B cell (primary cell): ENCODE results near the gene GCN1. TPM values are rescaled to one million over a fixed set of nuclear protein-coding genes. Genes with fewer than 3 reads are reported as not detected.

Source experiments
- ATAC-seq: fragments of 200-7000 bp; cut with Tn5 transposase; one replicate; pipeline ENCODE4 v1.10.0; 2021; ENCODE audit warnings: low read depth, mild to moderate bottlenecking, moderate number of reproducible peaks, moderate library complexity
- CTCF ChIA-PET: fragments of 350-600 bp; sonication (Branson Sonifier 250); formaldehyde crosslinking; loops from one replicate; lab custom pipeline; 2021; ENCODE audit warnings: antibody characterized with exemption, inconsistent platforms; lab: Charles Lee
- POLR2A ChIA-PET: fragments of 350-600 bp; sonication (Branson Sonifier 250); formaldehyde crosslinking; loops from one replicate; lab custom pipeline; 2021; ENCODE audit warnings: antibody characterized with exemption; lab: Charles Lee
- DNase-seq: peaks from one replicate; pipeline ENCODE4 v3.0.0; 2013
- H2AFZ ChIP-seq: 2 replicates; pipeline ENCODE4 v1.6.1; 2012; ENCODE audit warnings: mild to moderate bottlenecking, low read depth, low read length; ENCODE audit not compliant: insufficient read depth, poor library complexity, severe bottlenecking
- H3K27ac ChIP-seq, 2 donors: 1 replicate in 1 of 2; 2 replicates in 1 of 2; pipeline ENCODE4 v1.5.1; 2012 to 2013; ENCODE audit warnings: low read length in 2 of 2, mild to moderate bottlenecking in 2 of 2, moderate library complexity in 1 of 2
- H3K27me3 ChIP-seq, 4 experiments: fragments of 200-600 bp in 1 of 4; sonication (generic) in 1 of 4; replicated peaks in 1 of 4; 1 replicate in 2 of 4; 2 replicates in 2 of 4; pipeline versions ENCODE4 v1.6.1 to v1.7.0; 2013 to 2016; ENCODE audit warnings: low read length in 3 of 4, mild to moderate bottlenecking in 2 of 4, mixed read lengths in 1 of 4, moderate library complexity in 1 of 4; ENCODE audit not compliant: insufficient read depth in 4 of 4, control insufficient read depth in 3 of 4; ENCODE audit errors: control extremely low read depth in 1 of 4
- H3K36me3 ChIP-seq, 2 experiments: replicated peaks in 1 of 2; 1 replicate in 1 of 2; 2 replicates in 1 of 2; pipeline versions ENCODE4 v1.6.1 to v1.7.1; 2013; ENCODE audit warnings: low read length in 1 of 2; ENCODE audit not compliant: insufficient read depth in 2 of 2, control insufficient read depth in 1 of 2; ENCODE audit errors: control extremely low read depth in 1 of 2, extremely low read depth in 1 of 2
- H3K4me1 ChIP-seq, 2 donors: fragments of 200-600 bp in 1 of 2; sonication (generic) in 1 of 2; 1 replicate in 1 of 2; 2 replicates in 1 of 2; pipeline versions ENCODE4 v1.5.1 to v1.6.1; 2013 to 2017; ENCODE audit warnings: low read length in 2 of 2; ENCODE audit not compliant: control insufficient read depth in 2 of 2, insufficient read depth in 2 of 2
- H3K4me2 ChIP-seq: replicated peaks from 2 replicates; pipeline ENCODE3; 2012; ENCODE audit warnings: mild to moderate bottlenecking, low read depth, low read length; ENCODE audit not compliant: poor library complexity, severe bottlenecking
- H3K4me3 ChIP-seq, 5 experiments: fragments of 200-600 bp in 1 of 5; sonication (generic) in 1 of 5; 1 replicate in 3 of 5; 2 replicates in 2 of 5; pipeline versions ENCODE4 v1.5.1 to v1.7.0; 2011 to 2016; ENCODE audit warnings: low read length in 4 of 5, mild to moderate bottlenecking in 4 of 5, low read depth in 2 of 5, control low read depth in 1 of 5, moderate library complexity in 1 of 5; ENCODE audit not compliant: insufficient read depth in 1 of 5; ENCODE audit errors: control extremely low read depth in 1 of 5, extremely low read depth in 1 of 5
- H3K79me2 ChIP-seq: fragments of 200-600 bp; sonication (generic); one replicate; pipeline ENCODE4 v1.6.0; 2016; ENCODE audit warnings: low read length; ENCODE audit not compliant: control insufficient read depth, insufficient read depth
- H3K9ac ChIP-seq: fragments of 200-600 bp; sonication (generic); 2 replicates; pipeline ENCODE4 v1.6.1; 2017; ENCODE audit warnings: mild to moderate bottlenecking, low read length, moderate library complexity
- H3K9me3 ChIP-seq, 3 donors: one replicate each; pipeline versions ENCODE4 v1.6.1 to v1.7.1; 2013; ENCODE audit warnings: low read length in 2 of 3; ENCODE audit not compliant: control insufficient read depth in 2 of 3, insufficient read depth in 1 of 3; ENCODE audit errors: control extremely low read depth in 1 of 3
- H4K20me1 ChIP-seq: 2 replicates; pipeline ENCODE4 v1.6.0; 2012; ENCODE audit warnings: mild to moderate bottlenecking, low read length; ENCODE audit not compliant: insufficient read depth, control insufficient read depth, poor library complexity, severe bottlenecking
- H3K27ac Mint-ChIP-seq: one replicate; pipeline ENCODE4 v1.8.0; 2021; ENCODE audit warnings: mixed read lengths
- H3K27me3 Mint-ChIP-seq: one replicate; pipeline ENCODE4 v1.8.0; 2021; ENCODE audit warnings: mixed read lengths
- H3K4me1 Mint-ChIP-seq: one replicate; pipeline ENCODE4 v1.8.0; 2021; ENCODE audit warnings: mixed read lengths
- H3K4me3 Mint-ChIP-seq: one replicate; pipeline ENCODE4 v1.8.0; 2021; ENCODE audit warnings: mixed read lengths
- H3K9me3 Mint-ChIP-seq: one replicate; pipeline ENCODE4 v1.8.0; 2022; ENCODE audit warnings: mixed read lengths; ENCODE audit not compliant: insufficient read depth
- CTCF ChIP-seq: fragments of 200-600 bp; IDR thresholded peaks from one replicate; pipeline ENCODE4 v1.8.0; 2022; ENCODE audit warnings: antibody characterized with exemption, mild to moderate bottlenecking
- EZH2 ChIP-seq: IDR thresholded peaks from 2 replicates; pipeline ENCODE4 v1.6.1; 2012; ENCODE audit warnings: borderline replicate concordance, low read depth, mild to moderate bottlenecking, moderate library complexity, low read length; ENCODE audit not compliant: insufficient read depth, poor library complexity, severe bottlenecking
- WGBS: methylation state at CpG from one replicate; pipeline ENCODE4 v1.1.5; 2013; ENCODE audit warnings: missing lambda C conversion rate; ENCODE audit not compliant: insufficient coverage; 5-methylcytosine and 5-hydroxymethylcytosine counted together
- intact Hi-C: fragments of 100-400 bp; cut with micrococcal nuclease; formaldehyde crosslinking; loops from one replicate; pipeline ENCODE4 v1.10.0; 2022
- polyA plus RNA-seq: library from polyadenylated mRNA; depleted of rRNA; stranded (reverse); fragments of >200 nt; gene quantifications from 2 replicates; pipeline ENCODE4 v1.2.3, GENCODE V29; 2012
- total RNA-seq, 2 donors: library from RNA; stranded (reverse); fragments of 120-200 nt in 1 of 2; gene quantifications; 1 replicate in 1 of 2; 2 replicates in 1 of 2; pipeline versions ENCODE4 v1.2.3 to v1.2.4, GENCODE V29; 2013 to 2022

Gene GCN1
- total and polyA plus RNA-seq, 2 donors (not counting 1 experiment from before 2014, with no cell fraction given) = 41.3 to 127 TPM

GRCh38 chr12:120116441-120116791 lies 78.1 kb downstream of the GCN1 start, which contains the start of gene RAB35:
RAB35 (minus strand) TSS chr12:120116753; CDS start chr12:120116650, 103 bp downstream.
- Histone ChIP-seq H3K4me3 (peak within 1 kb of the TSS; percentile 76 to 92 (median 85)), H3K4me2 (peak within 1 kb of the TSS; percentile 77), H3K9me3 (peaks cover 0 to 3% (median 0%) of the 10 kb centered on the region in 3 donors), H3K27ac (peak within 1 kb of the TSS; percentile 66 to 80), H3K9ac (peak within 1 kb of the TSS; percentile 83), H4K20me1 (peaks cover 60% of the 10 kb centered on the region), H2AFZ (peak within 1 kb of the TSS; percentile 94), H3K36me3 (peaks cover 0 to 4% of the 10 kb centered on the region in 2 experiments), H3K27me3 (no peaks in the 10 kb centered on the region), H3K4me1 (peaks cover 44 to 62% of the 10 kb centered on the region in 2 donors), H3K79me2 (peaks cover 72% of the 10 kb centered on the region)
- Mint-ChIP-seq H3K27ac (peak within 1 kb of the TSS; percentile 88), H3K4me3 (peak within 1 kb of the TSS; percentile 92), H3K9me3 (no peaks in the 10 kb centered on the region), H3K27me3 (no peaks in the 10 kb centered on the region), H3K4me1 (peaks cover 71% of the 10 kb centered on the region)
- ChIA-PET CTCF (interaction anchor here (1.1 to 2.5 kb wide), 4 partner anchors 16 to 85 kb away, joined by 3 to 12 read pairs (median 4); no protein-coding TSS in a partner anchor), POLR2A (interaction anchor here (1.0 to 4.1 kb wide), 3 partner anchors 17 to 175 kb away, joined by 4 to 23 read pairs (median 22); partner anchors contain the start of genes RNU4-2 and RPLP0)
- DNase-seq (no peak), ATAC-seq (no peak)
- TF ChIP-seq CTCF (no peak), EZH2 (no peak)
- WGBS = 0% methylated on average over 50 of the region's 50 CpGs
- intact Hi-C loops = loop anchor here (1.0 to 5.0 kb wide), 5 partner anchors 16 to 176 kb away; partner anchors contain the start of genes BICDL1, GCN1 and RNU4-1
